Measurements from ENCODE around the gene CCM2.
"Not testable (repeated sequence)": the region's sequence is repeated elsewhere in the genome, so short reads cannot be mapped to it uniquely, and the experiment has no call there.

Gene CCM2

GRCh38 chr7:45003789-45004188, 3.8 kb downstream of the CCM2 start:
- Histone ChIP-seq H3K27ac (ENCODE audit: insufficient read depth, low read length, poor library complexity, severe bottlenecking) (no peak overlapping the region), H3K4me1 (ENCODE audit: control insufficient read depth, insufficient read depth, low read length, poor library complexity, severe bottlenecking) (peaks cover 10% of the 10 kb centered on the region)
- no peak for DNase-seq

GRCh38 chr7:45007106-45007505, 7.1 kb downstream of the CCM2 start:
- no peak overlapping the region for H3K4me3 ChIP-seq (ENCODE audit: insufficient read depth, low read depth, low read length, poor library complexity, severe bottlenecking)
- no peak for DNase-seq
- no peaks in the 10 kb centered on the region for H3K9me3 ChIP-seq (ENCODE audit: control insufficient read depth, low read length)
- H3K4me1 ChIP-seq (ENCODE audit: control insufficient read depth, insufficient read depth, low read length, poor library complexity, severe bottlenecking), result no peaks in the 10 kb centered on the region
- peaks cover 5% of the 10 kb centered on the region for H3K36me3 ChIP-seq (ENCODE audit: control insufficient read depth, insufficient read depth, low read length)
- H3K27ac ChIP-seq (ENCODE audit: insufficient read depth, low read length, poor library complexity, severe bottlenecking), result no peak overlapping the region
- no peaks in the 10 kb centered on the region for H3K27me3 ChIP-seq (replicated peaks; ENCODE audit: control insufficient read depth, insufficient read depth, low read length, poor library complexity, severe bottlenecking)

More at GRCh38 chr7:45003789-45004188, 3.8 kb downstream of the CCM2 start:
- H3K9me3 ChIP-seq (ENCODE audit: control insufficient read depth, low read length), result no peaks in the 10 kb centered on the region
- no peaks in the 10 kb centered on the region for H3K36me3 ChIP-seq (ENCODE audit: control insufficient read depth, insufficient read depth, low read length)
- H3K27me3 ChIP-seq (replicated peaks; ENCODE audit: control insufficient read depth, insufficient read depth, low read length, poor library complexity, severe bottlenecking), result no peaks in the 10 kb centered on the region
- H3K4me3 ChIP-seq (ENCODE audit: insufficient read depth, low read depth, low read length, poor library complexity, severe bottlenecking), result no peak overlapping the region

- H3K9me3 ChIP-seq (ENCODE audit: control insufficient read depth, low read length), result no peaks in the 10 kb centered on the region
- no peak for DNase-seq
- no peak overlapping the region for H3K4me3 ChIP-seq (ENCODE audit: insufficient read depth, low read depth, low read length, poor library complexity, severe bottlenecking)
- peaks cover 5% of the 10 kb centered on the region for H3K36me3 ChIP-seq (ENCODE audit: control insufficient read depth, insufficient read depth, low read length)
- H3K27me3 ChIP-seq (replicated peaks; ENCODE audit: control insufficient read depth, insufficient read depth, low read length, poor library complexity, severe bottlenecking), result no peaks in the 10 kb centered on the region
- H3K4me1 ChIP-seq (ENCODE audit: control insufficient read depth, insufficient read depth, low read length, poor library complexity, severe bottlenecking), result no peaks in the 10 kb centered on the region
- H3K27ac ChIP-seq (ENCODE audit: insufficient read depth, low read length, poor library complexity, severe bottlenecking), result no peak overlapping the region
Observed at GRCh38 chr7:45007571-45008328, 7.7 kb downstream of the CCM2 start.

- DNase-seq, result no peak
- Histone ChIP-seq H3K27ac (ENCODE audit: insufficient read depth, low read length, poor library complexity, severe bottlenecking) (no peak overlapping the region), H3K9me3 (ENCODE audit: control insufficient read depth, low read length) (no peaks in the 10 kb centered on the region), H3K36me3 (ENCODE audit: control insufficient read depth, insufficient read depth, low read length) (peaks cover 5% of the 10 kb centered on the region), H3K4me1 (ENCODE audit: control insufficient read depth, insufficient read depth, low read length, poor library complexity, severe bottlenecking) (peaks cover 5% of the 10 kb centered on the region), H3K27me3 (replicated peaks; ENCODE audit: control insufficient read depth, insufficient read depth, low read length, poor library complexity, severe bottlenecking) (no peaks in the 10 kb centered on the region), H3K4me3 (ENCODE audit: insufficient read depth, low read depth, low read length, poor library complexity, severe bottlenecking) (no peak overlapping the region)
Observed at GRCh38 chr7:45013465-45013967, 13.5 kb downstream of the CCM2 start.

- no peaks in the 10 kb centered on the region for H3K9me3 ChIP-seq (ENCODE audit: control insufficient read depth, low read length)
- no peak overlapping the region for H3K4me3 ChIP-seq (ENCODE audit: insufficient read depth, low read depth, low read length, poor library complexity, severe bottlenecking)
- H3K27ac ChIP-seq (ENCODE audit: insufficient read depth, low read length, poor library complexity, severe bottlenecking), result no peak overlapping the region
- no peak for DNase-seq
- no peaks in the 10 kb centered on the region for H3K27me3 ChIP-seq (replicated peaks; ENCODE audit: control insufficient read depth, insufficient read depth, low read length, poor library complexity, severe bottlenecking)
- H3K4me1 ChIP-seq (ENCODE audit: control insufficient read depth, insufficient read depth, low read length, poor library complexity, severe bottlenecking), result peaks cover 5% of the 10 kb centered on the region
- H3K36me3 ChIP-seq (ENCODE audit: control insufficient read depth, insufficient read depth, low read length), result peaks cover 5% of the 10 kb centered on the region
Observed at GRCh38 chr7:45015313-45015712, 15.3 kb downstream of the CCM2 start.

- Histone ChIP-seq H3K36me3 (ENCODE audit: control insufficient read depth, insufficient read depth, low read length) (no peaks in the 10 kb centered on the region), H3K27ac (ENCODE audit: insufficient read depth, low read length, poor library complexity, severe bottlenecking) (no peak overlapping the region), H3K9me3 (ENCODE audit: control insufficient read depth, low read length) (no peaks in the 10 kb centered on the region), H3K27me3 (replicated peaks; ENCODE audit: control insufficient read depth, insufficient read depth, low read length, poor library complexity, severe bottlenecking) (no peaks in the 10 kb centered on the region), H3K4me3 (ENCODE audit: insufficient read depth, low read depth, low read length, poor library complexity, severe bottlenecking) (no peak overlapping the region), H3K4me1 (ENCODE audit: control insufficient read depth, insufficient read depth, low read length, poor library complexity, severe bottlenecking) (peaks cover 5% of the 10 kb centered on the region)
- no peak for DNase-seq
Observed at GRCh38 chr7:45017253-45017652, 17.3 kb downstream of the CCM2 start.

GRCh38 chr7:45020915-45021314, 20.9 kb downstream of the CCM2 start:
- no peak overlapping the region for H3K4me3 ChIP-seq (ENCODE audit: insufficient read depth, low read depth, low read length, poor library complexity, severe bottlenecking)
- DNase-seq, result no peak
- no peak overlapping the region for H3K27ac ChIP-seq (ENCODE audit: insufficient read depth, low read length, poor library complexity, severe bottlenecking)
- H3K9me3 ChIP-seq (ENCODE audit: control insufficient read depth, low read length), result no peaks in the 10 kb centered on the region
- no peaks in the 10 kb centered on the region for H3K36me3 ChIP-seq (ENCODE audit: control insufficient read depth, insufficient read depth, low read length)
- H3K4me1 ChIP-seq (ENCODE audit: control insufficient read depth, insufficient read depth, low read length, poor library complexity, severe bottlenecking), result peaks cover 4% of the 10 kb centered on the region
- no peaks in the 10 kb centered on the region for H3K27me3 ChIP-seq (replicated peaks; ENCODE audit: control insufficient read depth, insufficient read depth, low read length, poor library complexity, severe bottlenecking)

GRCh38 chr7:45021604-45022296, 21.7 kb downstream of the CCM2 start:
- Histone ChIP-seq H3K27ac (ENCODE audit: insufficient read depth, low read length, poor library complexity, severe bottlenecking) (no peak overlapping the region), H3K36me3 (ENCODE audit: control insufficient read depth, insufficient read depth, low read length) (no peaks in the 10 kb centered on the region), H3K4me3 (ENCODE audit: insufficient read depth, low read depth, low read length, poor library complexity, severe bottlenecking) (no peak overlapping the region), H3K4me1 (ENCODE audit: control insufficient read depth, insufficient read depth, low read length, poor library complexity, severe bottlenecking) (peaks cover 12% of the 10 kb centered on the region), H3K27me3 (replicated peaks; ENCODE audit: control insufficient read depth, insufficient read depth, low read length, poor library complexity, severe bottlenecking) (no peaks in the 10 kb centered on the region), H3K9me3 (ENCODE audit: control insufficient read depth, low read length) (no peaks in the 10 kb centered on the region)
- DNase-seq, result no peak

- H3K9me3 ChIP-seq (ENCODE audit: control insufficient read depth, low read length), result no peaks in the 10 kb centered on the region
- DNase-seq, result no peak
- H3K27ac ChIP-seq (ENCODE audit: insufficient read depth, low read length, poor library complexity, severe bottlenecking), result no peak overlapping the region
- H3K36me3 ChIP-seq (ENCODE audit: control insufficient read depth, insufficient read depth, low read length), result no peaks in the 10 kb centered on the region
- no peaks in the 10 kb centered on the region for H3K27me3 ChIP-seq (replicated peaks; ENCODE audit: control insufficient read depth, insufficient read depth, low read length, poor library complexity, severe bottlenecking)
- H3K4me3 ChIP-seq (ENCODE audit: insufficient read depth, low read depth, low read length, poor library complexity, severe bottlenecking), result no peak overlapping the region
- H3K4me1 ChIP-seq (ENCODE audit: control insufficient read depth, insufficient read depth, low read length, poor library complexity, severe bottlenecking), result peaks cover 18% of the 10 kb centered on the region
Observed at GRCh38 chr7:45024126-45024744, 24.2 kb downstream of the CCM2 start.

GRCh38 chr7:45025473-45025872, 25.5 kb downstream of the CCM2 start:
- not testable (repeated sequence) for H3K27me3 ChIP-seq (replicated peaks; ENCODE audit: control insufficient read depth, insufficient read depth, low read length, poor library complexity, severe bottlenecking); H3K9me3 ChIP-seq (ENCODE audit: control insufficient read depth, low read length); H3K36me3 ChIP-seq (ENCODE audit: control insufficient read depth, insufficient read depth, low read length); H3K4me3 ChIP-seq (ENCODE audit: insufficient read depth, low read depth, low read length, poor library complexity, severe bottlenecking); DNase-seq
- peak overlapping the region; percentile 77 for H3K27ac ChIP-seq (ENCODE audit: insufficient read depth, low read length, poor library complexity, severe bottlenecking)
- H3K4me1 ChIP-seq (ENCODE audit: control insufficient read depth, insufficient read depth, low read length, poor library complexity, severe bottlenecking), result peaks cover 25% of the 10 kb centered on the region
